HepG2 (cell line): ENCODE measurements around the gene DLG1.

Experiments used
- CTCF ChIP-seq: sonication (generic); formaldehyde crosslinking; IDR thresholded peaks from 2 replicates; pipeline ENCODE4 v1.5.0; 2020; ENCODE audit warnings: mild to moderate bottlenecking, missing genetic modification reagents, moderate library complexity
- MAFG ChIP-seq: sonication (generic); formaldehyde crosslinking; IDR thresholded peaks from 2 replicates; pipeline ENCODE4 v1.5.1; 2020; ENCODE audit warnings: mild to moderate bottlenecking, missing genetic modification reagents
- NFE2L2 ChIP-seq: fragments of 150-350 bp; IDR thresholded peaks from 2 replicates; pipeline ENCODE4 v1.6.1; 2014; ENCODE audit warnings: low read length
- PRDM10 ChIP-seq: sonication (generic); formaldehyde crosslinking; IDR thresholded peaks from 2 replicates; pipeline ENCODE4 v1.4.0; 2020; ENCODE audit warnings: low read depth, missing genetic modification reagents
- RELA ChIP-seq: sonication (generic); formaldehyde crosslinking; IDR thresholded peaks from 2 replicates; pipeline ENCODE4 v1.4.0; 2020; ENCODE audit warnings: missing genetic modification reagents
- RORA ChIP-seq: sonication (generic); formaldehyde crosslinking; IDR thresholded peaks from 2 replicates; pipeline ENCODE4 v1.5.0; 2020; ENCODE audit warnings: mild to moderate bottlenecking, missing genetic modification reagents, moderate library complexity
- SUZ12 ChIP-seq: fragments of 150-350 bp; IDR thresholded peaks from 2 replicates; pipeline ENCODE4 v1.6.1; 2014; ENCODE audit warnings: low read depth, low read length
- U2AF1 ChIP-seq: fragments of 200-400 bp; formaldehyde crosslinking; optimal IDR thresholded peaks from 2 replicates; pipeline ENCODE3; 2017; ENCODE audit warnings: mild to moderate bottlenecking, low read depth, low read length
- ZNF563 ChIP-seq: sonication (generic); formaldehyde crosslinking; IDR thresholded peaks from 2 replicates; pipeline ENCODE4 v1.8.0; 2022; ENCODE audit warnings: mild to moderate bottlenecking, moderate library complexity, missing genetic modification reagents
- ZNF567 ChIP-seq: sonication (generic); formaldehyde crosslinking; IDR thresholded peaks from 2 replicates; pipeline ENCODE4 v1.8.1; 2023; ENCODE audit warnings: mild to moderate bottlenecking, missing genetic modification reagents, borderline replicate concordance
- ZNF569 ChIP-seq: sonication (generic); formaldehyde crosslinking; IDR thresholded peaks from 2 replicates; pipeline ENCODE4 v1.5.0; 2020; ENCODE audit warnings: mild to moderate bottlenecking, missing genetic modification reagents, moderate library complexity, borderline replicate concordance
- ZZZ3 ChIP-seq: sonication (generic); formaldehyde crosslinking; IDR thresholded peaks from 2 replicates; pipeline ENCODE4 v1.4.0; 2020; ENCODE audit warnings: missing genetic modification reagents, mild to moderate bottlenecking, borderline replicate concordance

- TF ChIP-seq ZZZ3 (CRISPR knock-in tag) (no peak), ZNF563 (no peak), RELA (CRISPR knock-in tag) (no peak), RORA (CRISPR knock-in tag) (no peak), ZNF567 (CRISPR knock-in tag) (no peak), MAFG (no peak), U2AF1 (no peak), CTCF (CRISPR knock-in tag) (no peak), PRDM10 (no peak), SUZ12 (no peak), NFE2L2 (no peak), ZNF569 (no peak)
These were observed 269.5 kb downstream of the DLG1 start for GRCh38 chr3:197028728-197029510.
